Germinal center (tissue), 1 donor: ENCODE measurements around the gene SEPTIN14.
A peak's percentile ranks its signal among the peaks of the same experiment; 100 is the strongest.
"Not testable (repeated sequence)": the region's sequence is repeated elsewhere in the genome, so short reads cannot be mapped to it uniquely, and the experiment has no call there.

Source experiments
- DNase-seq: peaks from one replicate; pipeline ENCODE4 v3.0.0; 2012; ENCODE audit warnings: mixed read lengths, low spot score

The SEPTIN14 gene

DNA sequence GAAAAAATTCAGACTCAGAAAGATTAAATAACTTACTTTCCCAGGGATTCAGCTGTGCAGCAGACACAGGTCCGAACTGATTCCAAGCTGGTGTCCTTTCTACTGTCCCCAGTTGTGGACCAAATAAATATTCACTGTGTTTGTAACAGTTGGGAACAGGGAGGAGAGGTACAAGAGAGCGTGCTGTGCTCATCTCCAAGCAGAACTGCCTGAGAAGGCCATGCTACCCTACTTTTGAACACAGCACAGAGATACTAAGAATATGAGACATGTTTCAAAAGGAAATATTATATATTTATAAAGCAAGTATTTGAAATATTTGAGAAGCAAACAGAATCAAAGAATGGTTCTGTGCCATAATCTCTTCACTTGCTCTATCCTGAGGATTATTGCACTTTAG is at the start of gene SEPTIN14:
Gene SEPTIN14 (minus strand): TSS at position 101 of the 400 bp plus-strand sequence. CDS start 756 bp downstream, outside the sequence.
- DNase-seq = not testable (repeated sequence)

DNA sequence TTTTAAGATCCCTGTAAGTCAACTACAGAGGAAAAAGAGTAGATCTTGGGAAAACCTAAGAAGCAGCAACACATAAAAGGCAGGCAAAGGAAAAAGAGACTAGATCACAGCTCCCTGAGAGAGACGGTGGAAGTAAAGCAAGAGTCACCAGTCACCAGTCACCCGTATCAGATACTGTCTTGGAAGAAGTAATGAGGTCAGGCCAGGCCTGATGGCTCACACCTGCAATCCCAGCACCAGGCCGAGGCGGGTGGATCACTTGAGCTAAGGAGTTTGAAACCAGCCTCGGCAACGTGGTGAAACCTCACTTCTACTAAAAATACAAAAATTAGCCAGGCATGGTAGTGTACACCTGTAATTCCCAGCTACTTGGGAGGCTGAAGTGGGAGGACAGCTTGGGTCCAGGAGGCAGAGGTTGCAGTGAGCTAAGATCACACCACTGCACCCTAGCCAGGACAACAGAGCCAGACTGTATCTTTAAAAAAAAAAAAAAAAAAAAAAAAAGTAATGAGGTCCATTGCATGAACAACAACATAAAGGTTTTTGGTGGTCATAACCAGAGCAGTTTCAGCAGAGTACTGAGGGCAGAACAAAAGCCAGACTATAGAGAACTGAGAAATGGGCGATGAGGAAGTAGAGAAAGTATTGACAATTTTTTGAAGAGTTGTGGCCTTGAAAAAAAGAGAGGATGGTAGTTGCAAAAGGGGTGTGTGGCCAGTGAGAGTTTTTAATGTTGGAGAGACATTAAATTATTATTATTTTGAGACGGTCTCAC is 41.6 kb upstream of the SEPTIN14 start:
- no peak for DNase-seq

DNA sequence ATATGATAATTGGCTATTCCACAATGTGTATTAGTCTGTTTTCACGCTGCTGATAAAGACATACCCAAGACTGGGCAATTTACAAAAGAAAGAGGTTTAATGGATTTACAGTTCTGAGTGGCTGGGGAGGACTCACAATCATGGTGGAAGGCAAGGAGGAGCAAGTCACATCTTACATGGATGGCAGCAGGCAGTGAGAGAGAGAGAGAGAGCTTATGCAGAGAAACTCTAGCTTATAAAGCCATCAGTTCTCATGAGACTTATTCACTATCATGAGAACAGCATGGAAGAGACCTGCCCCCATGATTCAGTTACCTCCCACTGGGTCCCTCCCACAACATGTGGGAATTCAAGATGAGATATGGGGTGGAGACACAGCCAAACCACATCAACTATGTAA is 38.5 kb upstream of the SEPTIN14 start:
- not testable (repeated sequence) for DNase-seq

DNA sequence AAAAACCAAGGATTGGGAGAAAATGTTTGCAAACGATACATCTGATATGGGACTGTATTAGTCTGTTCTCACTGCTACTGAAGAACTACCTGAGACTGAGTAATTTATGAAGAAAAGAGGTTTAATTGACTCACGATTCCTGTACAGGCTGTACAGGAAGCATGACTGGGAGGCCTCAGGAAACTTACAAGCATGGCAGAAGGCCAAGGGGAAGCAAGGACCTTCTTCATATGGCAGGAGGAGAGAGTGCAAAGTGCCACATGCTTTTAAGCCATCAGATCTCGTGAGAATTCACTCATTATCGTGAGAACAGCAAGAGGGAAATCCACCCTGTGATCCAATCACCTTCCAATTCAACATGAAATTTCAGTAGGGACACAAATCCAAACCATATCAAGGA is 35.7 kb upstream of the SEPTIN14 start:
- no peak for DNase-seq

DNA sequence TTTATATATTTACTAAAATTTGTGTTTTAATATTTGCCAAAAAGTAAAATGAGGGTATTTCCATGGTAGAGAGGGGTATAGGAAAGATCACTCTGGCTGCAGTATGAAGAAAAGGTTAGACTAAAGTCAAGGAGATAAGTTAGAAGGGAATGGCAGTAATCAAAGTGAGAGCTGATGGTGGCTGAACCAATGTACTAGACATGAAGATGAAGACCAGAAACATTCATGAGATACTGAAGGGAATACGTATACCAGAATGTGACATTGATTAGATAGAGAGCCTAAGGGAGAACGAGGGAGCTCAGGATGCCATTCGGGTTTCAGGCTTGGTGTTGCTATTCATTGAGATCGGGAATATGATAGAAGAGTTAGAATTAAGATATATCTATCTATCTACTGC is 32.5 kb upstream of the SEPTIN14 start:
- no peak for DNase-seq

DNA sequence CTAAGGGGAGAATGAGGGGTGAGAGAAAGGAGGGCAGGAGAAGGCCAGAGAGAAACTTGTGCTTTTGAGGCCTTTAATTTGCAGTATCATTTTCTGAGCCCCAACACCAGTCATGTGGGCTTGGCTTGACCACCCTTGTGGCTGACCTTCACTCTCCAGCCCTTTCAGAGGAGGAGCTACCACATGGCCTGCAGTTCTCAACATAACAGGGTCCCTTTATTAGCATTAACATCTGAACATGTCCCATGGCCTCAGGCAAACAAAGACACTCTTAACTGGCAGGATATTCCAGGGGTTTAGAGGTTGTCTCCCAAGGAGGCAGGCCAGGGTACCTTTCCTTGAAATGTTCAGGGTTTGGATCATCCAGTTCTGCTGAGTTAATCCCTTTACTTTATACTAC is 31.4 kb upstream of the SEPTIN14 start:
- no peak for DNase-seq

DNA sequence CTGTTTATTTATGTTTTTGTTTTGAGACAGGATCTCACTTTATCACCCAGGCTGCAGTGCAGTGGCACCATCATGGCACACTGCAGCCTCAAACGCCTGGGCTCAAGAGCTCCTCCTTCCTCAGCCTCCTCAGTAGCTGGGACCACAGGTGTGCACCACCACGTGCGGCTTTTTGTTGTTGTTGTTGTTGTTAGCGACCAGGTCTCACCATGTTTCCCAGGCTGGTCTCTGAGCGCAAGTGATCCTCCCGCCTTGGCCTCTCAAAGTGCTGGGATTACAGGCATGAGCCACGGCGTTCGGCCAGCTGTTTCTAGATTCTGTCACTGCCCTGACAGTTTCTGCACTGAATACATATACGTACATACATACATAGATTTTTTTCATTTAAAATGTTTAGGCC is 25.8 kb upstream of the SEPTIN14 start:
- DNase-seq = not testable (repeated sequence)

DNA sequence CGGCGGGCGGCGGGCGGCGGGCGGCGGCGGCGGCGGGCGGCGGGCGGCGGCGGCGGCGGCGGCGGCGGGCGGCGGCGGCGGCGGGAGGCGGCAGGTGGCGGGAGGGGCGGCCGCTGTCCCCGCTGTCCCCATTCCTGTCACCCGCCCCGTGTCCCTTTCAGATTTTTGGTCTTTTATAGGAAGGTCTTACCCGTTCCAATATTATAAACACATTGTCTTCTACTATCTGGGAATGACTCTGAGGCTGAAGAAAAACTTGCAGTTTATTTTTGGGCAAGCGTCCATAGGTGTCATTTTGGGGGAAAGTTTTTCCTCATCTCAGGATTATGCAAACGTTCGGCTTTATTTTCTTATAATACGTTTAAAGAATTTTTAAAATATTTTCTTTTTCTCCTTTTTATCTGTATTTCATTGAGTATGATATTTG is 25.3 kb upstream of the SEPTIN14 start:
- peak; percentile 21 for DNase-seq

DNA sequence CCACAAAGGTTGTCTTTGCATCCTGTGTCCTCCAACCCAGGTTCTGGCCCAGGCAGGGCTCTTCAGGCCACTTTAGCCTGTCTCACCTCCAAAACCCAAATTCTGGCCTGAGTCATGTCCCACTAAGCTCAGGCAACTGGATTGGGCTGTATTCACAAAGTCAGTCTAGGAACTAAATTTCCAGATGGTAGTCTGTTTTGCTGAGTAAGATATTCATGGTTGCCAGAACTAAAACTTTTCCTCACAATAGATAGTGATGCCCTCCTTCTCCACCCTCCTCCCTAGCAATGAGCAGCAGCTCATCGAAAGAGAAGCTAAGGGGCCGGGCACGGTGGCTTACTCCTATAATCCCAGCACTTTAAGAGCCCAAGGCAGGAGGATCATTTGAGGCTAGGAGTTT is 21.8 kb upstream of the SEPTIN14 start:
- DNase-seq = no peak

DNA sequence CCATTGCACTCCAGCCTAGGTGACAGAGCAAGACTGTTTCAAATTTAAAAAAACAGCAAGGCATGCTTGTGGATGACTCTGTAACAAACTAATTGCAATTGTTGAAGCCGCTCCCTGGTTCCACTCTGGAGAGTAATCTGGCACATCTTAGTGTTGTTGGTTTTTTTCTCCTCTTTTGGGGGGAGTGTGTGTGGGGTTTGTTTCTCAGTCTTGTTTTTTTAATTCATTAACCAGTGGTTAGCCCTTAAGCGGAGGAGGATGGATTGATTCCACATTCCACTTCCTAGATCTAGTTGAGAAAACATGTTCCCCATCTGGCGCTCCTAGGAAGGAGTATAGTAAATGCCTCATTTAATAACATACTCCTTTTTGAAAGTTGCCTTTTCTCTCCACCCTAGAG is 16.1 kb upstream of the SEPTIN14 start:
- DNase-seq = no peak

DNA sequence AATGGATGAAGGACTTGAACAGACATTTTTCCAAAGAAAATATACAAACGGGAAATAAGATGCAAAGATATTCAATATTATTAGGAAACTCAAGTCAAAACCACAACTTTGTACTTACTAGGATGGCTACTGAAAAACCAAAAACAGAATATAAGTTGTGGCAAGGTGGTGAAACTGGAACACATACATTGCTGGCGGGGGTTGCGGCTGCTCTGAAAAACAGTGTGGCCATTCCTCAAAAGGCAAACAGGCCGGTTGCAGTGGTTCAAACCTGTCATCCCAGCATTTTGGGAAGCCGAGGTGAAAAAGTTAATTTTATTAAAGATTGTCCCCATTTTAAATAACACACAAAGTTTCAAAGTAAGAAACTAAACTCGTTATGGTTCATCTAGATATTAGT is 14.8 kb upstream of the SEPTIN14 start:
- DNase-seq = no peak

DNA sequence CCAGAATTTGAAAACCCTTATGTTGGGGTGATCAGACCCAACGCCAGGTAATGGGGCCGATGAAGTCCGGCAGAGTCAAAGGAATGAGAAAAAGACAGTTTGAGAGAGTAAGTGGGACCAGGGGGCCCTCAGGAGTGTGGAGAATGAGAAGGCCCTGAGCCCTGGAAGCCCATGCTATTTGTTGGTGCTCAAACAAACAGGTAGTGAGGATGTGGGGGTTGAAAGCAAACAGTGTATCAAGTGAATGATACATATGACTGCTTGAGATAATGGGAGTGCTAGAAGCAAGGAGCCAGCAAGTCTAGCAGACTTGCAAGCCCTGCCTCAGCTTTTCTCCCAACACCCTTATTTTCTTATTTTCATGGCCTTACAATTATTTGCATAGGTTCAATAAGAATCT is 11.2 kb upstream of the SEPTIN14 start:
- no peak for DNase-seq

DNA sequence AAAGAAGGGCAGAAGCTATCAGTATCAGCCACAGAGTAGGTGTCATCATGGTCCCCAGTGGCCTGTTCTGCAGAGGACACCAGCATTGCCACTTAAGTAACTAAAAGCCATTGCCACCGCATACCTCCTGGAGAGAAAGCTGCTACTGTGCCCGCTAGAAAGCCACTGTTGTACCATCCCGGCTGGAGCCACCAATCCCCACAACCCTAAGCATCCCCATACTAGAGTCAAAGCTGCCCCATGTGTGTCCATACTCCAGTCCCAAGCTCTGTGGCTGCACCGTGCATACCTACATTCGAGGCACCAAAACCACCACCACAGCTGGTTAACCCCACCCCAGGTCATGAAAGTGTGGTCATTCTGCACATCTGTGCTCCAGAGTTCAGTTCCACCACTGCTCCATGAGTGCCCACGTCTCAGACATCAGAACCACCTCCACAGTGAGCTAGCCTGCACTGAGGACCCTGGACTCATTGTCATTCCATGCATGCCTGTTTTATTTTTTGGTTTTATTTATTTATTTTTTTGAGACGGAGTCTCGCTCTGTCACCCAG is 9.5 kb upstream of the SEPTIN14 start:
- no peak for DNase-seq

DNA sequence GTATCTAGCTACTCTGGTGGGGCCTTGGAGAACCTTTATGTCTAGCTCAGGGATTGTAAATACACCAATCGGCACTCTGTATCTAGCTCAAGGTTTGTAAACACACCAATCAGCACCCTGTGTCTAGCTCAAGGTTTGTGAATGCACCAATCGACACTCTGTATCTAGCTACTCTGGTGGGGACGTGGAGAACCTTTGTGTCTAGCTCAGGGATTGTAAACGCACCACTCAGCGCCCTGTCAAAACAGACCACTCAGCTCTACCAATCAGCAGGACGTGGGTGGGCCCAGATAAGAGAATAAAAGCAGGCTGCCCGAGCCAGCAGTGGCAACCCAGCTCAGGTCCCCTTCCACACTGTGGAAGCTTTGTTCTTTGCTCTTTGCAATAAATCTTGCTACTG is 6.4 kb upstream of the SEPTIN14 start:
- DNase-seq = not testable (repeated sequence)

DNA sequence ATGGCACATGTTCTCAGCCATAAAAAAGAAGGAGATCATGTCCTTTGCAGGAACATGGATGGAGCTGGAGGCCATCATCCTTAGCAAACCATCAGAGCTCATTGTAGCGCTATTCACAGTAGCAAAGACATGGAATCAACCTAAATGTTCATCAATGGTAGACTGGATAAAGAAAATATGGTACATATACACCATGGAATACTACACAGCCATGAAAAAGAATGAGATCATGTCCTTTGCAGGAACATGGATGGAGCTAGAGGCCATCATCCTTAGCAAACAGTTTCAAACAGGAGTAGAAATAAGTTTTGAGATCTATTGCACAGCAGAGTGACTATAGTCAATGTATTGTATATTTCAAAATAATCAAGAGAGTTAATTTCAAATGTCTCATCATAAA is 17.4 kb downstream of the SEPTIN14 start:
- DNase-seq = not testable (repeated sequence)

DNA sequence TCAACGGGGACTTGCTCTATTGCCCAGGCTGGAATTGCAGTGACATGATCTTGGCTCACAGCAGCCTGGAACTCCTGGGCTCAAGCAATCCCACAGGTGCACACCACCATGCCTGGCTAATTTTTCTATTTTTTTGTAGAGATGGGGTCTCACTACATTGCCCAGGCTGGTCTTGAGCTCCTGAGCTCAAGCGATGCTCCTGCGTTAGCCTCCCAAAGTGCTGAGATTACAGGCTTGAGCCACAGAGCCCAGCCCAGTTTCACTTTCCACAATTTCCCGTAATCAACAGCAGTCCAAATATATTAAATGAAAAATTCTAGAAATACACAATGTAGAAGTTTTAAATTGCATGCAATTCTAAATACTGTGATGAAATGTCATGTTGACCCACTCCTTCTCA is 24.0 kb downstream of the SEPTIN14 start:
- no peak for DNase-seq

DNA sequence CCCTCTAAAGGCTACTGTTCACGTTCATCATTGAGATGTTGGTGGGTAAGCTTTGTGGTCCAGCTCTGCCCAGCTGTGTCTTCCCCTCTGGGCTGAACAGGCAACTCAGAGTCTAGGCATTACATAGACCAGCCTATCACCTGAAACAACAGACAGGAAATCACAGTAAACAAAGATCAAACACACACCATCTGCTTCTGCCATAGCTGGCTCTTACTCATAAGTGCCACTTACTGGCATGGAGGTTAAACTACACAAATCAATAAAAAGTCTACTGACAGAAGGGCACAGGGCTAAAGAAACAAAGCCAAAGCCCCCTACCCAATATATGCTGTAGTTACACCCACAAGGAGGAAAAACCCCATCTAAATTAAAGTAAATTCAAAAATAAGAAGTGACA is 35.0 kb downstream of the SEPTIN14 start:
- no peak for DNase-seq

DNA sequence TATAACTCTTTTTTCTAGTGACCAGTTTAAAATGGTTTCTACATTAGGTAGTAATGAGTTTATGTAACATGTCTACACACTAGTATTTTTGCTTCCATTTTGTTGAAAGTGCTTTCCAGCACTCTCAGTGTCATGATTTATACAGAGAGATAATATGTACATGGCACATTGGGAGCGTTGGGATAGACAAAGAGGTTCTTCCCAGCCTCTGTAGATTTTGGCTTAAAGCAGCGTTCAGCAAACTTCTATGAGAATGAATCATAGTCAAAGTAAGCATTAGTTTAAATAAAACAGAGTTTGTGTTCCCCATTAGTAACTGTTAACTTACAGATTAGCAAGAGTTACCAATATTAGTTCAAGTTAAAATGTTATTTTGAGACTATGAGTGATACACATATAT is 43.9 kb downstream of the SEPTIN14 start:
- no peak for DNase-seq

DNA sequence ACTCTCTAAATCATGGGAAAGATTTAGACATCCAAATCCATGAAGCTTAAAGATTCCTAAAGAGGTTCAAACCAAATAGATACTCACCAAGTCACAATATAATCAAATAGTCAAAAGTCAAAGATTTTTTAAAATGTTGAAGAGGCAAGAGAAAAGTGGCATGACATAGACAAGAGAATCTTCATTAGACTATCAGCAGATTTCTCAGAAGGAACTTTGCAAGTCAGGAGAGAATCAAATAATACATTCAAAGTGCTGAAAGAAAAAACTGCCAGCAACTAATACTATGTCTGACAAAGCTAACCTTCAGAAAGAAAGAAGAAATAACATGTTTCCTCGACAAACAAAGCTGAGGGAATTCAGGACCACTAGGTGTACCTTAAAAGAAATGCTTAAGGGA is 65.3 kb downstream of the SEPTIN14 start:
- DNase-seq = not testable (repeated sequence)

DNA sequence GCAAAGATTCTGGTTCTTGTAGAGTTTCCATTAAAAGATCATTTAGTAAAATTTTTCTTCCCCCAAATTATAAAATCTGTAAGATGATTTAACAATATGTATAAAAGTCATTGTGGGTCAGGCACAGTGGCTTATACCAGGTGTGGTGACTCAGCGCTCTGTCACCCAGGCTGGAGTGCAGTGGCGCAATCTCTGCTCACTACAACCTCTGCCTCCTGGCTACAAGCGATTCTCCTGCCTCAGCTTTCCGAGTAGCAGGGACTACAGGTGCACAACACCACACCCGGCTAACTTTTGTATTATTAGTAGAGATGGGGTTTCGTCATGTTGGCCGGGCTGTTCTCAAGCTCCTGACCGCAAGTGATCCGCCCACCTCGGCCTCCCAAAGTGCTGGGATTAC is 68.0 kb downstream of the SEPTIN14 start:
- no peak for DNase-seq

DNA sequence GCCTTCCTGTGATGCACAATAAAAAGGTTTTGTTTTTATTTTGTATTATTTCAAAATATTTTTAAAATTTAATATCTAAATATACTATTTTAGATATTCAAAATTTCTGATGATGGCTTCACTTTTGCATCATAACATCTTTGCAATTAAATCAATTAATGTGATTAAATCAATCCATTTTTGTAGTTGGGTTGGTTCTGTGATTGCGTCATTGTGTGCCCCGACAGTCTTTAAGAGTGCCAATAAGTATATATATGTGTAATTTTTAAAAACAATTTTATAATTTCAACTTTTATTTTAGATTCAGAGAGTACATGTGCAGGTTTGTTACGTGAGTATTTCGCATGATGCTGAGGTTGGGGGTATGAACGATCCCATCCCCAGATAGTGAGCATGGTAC is 70.5 kb downstream of the SEPTIN14 start:
- no peak for DNase-seq

DNA sequence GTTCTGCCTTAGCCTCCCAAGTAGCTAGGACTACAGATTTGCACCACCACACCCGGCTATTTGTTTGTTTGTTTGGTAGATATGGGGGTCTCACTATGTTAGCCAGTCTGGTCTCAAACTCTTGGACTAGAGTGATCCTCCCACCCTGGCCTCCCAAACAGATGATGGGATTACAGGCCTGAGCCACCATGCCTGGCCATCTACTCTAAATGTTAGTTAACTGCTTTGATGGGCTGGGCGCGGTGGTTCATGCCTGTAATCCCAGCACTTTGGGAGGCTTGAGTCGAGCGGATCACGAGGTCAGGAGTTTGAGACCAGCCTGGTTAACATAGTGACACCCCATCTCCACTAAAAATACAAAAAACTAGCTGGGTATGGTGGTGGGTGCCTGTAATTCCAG is 74.8 kb downstream of the SEPTIN14 start:
- no peak for DNase-seq

DNA sequence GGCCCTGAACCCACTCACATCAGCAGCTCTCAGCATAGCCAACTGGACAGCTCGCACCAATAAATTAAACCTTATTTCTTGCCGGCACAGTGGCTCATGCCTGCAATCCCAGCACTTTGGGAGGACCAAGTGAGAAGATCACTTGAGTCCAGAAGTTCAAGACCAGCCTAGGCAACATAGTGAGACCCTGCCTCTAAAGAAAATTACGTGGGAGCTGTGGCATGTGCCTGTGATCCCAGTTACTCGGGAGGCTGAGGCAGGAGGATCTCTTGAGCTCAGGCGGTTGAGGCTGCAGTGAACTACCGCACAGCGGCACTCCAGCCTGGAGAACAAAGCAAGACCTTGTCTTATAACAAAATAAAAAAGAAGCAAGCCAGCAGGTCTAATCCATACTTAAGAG is 75.7 kb downstream of the SEPTIN14 start:
- no peak for DNase-seq

DNA sequence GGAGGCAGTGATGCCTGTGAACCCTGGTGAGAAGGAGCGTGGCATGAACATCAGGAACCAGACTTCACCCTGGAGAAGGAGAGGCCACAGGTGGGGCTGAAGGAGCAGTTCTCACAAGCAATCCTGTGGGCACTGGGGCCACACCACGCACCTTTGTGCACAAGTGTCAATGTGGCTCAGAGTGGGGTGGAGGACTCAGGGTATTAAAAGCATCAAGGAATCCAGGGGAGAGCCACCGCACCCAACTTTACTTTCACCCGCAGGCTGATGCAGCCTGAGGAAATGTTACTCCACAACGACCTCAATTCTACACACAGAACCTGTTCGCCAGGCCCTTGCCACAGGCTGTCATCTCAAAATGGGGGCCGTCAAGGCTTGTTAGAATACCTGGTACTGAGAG is 77.1 kb downstream of the SEPTIN14 start:
- not testable (repeated sequence) for DNase-seq
